ENCODE results near the gene ACP1. TPM values are rescaled to one million over a fixed set of nuclear protein-coding genes. Genes with fewer than 3 reads are reported as not detected.

The ACP1 gene
- polyA plus RNA-seq, 1 of the 3 experiments (the other 2 are of a cell fraction), result 88.9 TPM

- no peaks in the 10 kb centered on the region for H4K20me1 ChIP-seq (ENCODE audit: insufficient read depth)
- no peaks in the 10 kb centered on the region for H3K9me3 ChIP-seq
- POLR2A ChIA-PET, result no interaction called here
- H3K9ac ChIP-seq, result no peak overlapping the region
- TF ChIP-seq MEF2A (IDR thresholded peaks at IDR 0.05; ENCODE audit: borderline replicate concordance, low read depth) (no peak), RAD21 (IDR thresholded peaks at IDR 0.05; ENCODE audit: low read length) (no peak), EZH2phosphoT487 (IDR thresholded peaks at IDR 0.05; ENCODE audit: borderline replicate concordance, low read depth) (no peak), FOXJ3 (CRISPR knock-in tag; IDR thresholded peaks at IDR 0.05) (no peak), RCOR1 (IDR thresholded peaks at IDR 0.05; ENCODE audit: low read length) (no peak), EP300 (IDR thresholded peaks at IDR 0.05; ENCODE audit: borderline replicate concordance in 1 of 2, low read depth in 1 of 2, low read length in 1 of 2) (no peak), SIN3A (IDR thresholded peaks at IDR 0.05; ENCODE audit: borderline replicate concordance, low read depth, low read length) (no peak), FOXM1 (IDR thresholded peaks at IDR 0.05; ENCODE audit: low read depth) (no peak), CHD2 (IDR thresholded peaks at IDR 0.05; ENCODE audit: low read length, partially characterized antibody) (no peak), RXRA (IDR thresholded peaks at IDR 0.05; ENCODE audit: borderline replicate concordance, low read depth) (no peak), POLR2AphosphoS5 (IDR thresholded peaks at IDR 0.05; ENCODE audit: low read depth, low read length) (no peak), MAX (IDR thresholded peaks at IDR 0.05; ENCODE audit: low read depth) (no peak)
- H3K27ac ChIP-seq (ENCODE audit: low read depth in 2 of 2, low read length in 1 of 2), result no peak overlapping the region
- H3K27me3 ChIP-seq (ENCODE audit: insufficient read depth), result no peaks in the 10 kb centered on the region
- no peaks in the 10 kb centered on the region for H3K9me2 ChIP-seq
- 46% methylated on average over 9 of the region's 9 CpGs for WGBS (ENCODE audit: low lambda C conversion rate)
- no peak overlapping the region for H2AFZ ChIP-seq (ENCODE audit: low read depth)
- CTCF ChIA-PET, result interaction anchor here (1.8 kb wide), 1 partner anchor 9 kb away, joined by 10 read pairs; no protein-coding TSS in a partner anchor
- no peaks in the 10 kb centered on the region for H3K79me2 ChIP-seq (ENCODE audit: insufficient read depth)
- H3F3A ChIP-seq (replicated peaks; ENCODE audit: insufficient read depth), result no peaks in the 10 kb centered on the region
- H3K36me3 ChIP-seq (replicated peaks in 1 of 2; ENCODE audit: control insufficient read depth in 1 of 2, insufficient read depth in 2 of 2, low read length in 1 of 2), result no peaks in the 10 kb centered on the region
- no peak for DNase-seq
- H3K4me3 ChIP-seq (ENCODE audit: low read depth in 2 of 2, low read length in 1 of 2), result no peak overlapping the region
- no peak overlapping the region for H3K4me2 ChIP-seq
- H3K4me1 ChIP-seq (ENCODE audit: control insufficient read depth in 1 of 2, insufficient read depth in 2 of 2, low read depth in 1 of 2, low read length in 1 of 2), result no peaks in the 10 kb centered on the region; a peak in 1 of 4 replicates
These were observed 58.3 kb downstream of the ACP1 start for GRCh38 chr2:323035-323434.

Other genes with a start within 250 kb of the ACP1 start
- gene FAM110C, start 218.4 kb upstream of the ACP1 start, polyA plus RNA-seq (2012; rRNA removed), result not detected in 2 replicates
- 22.7 and 28.2 TPM in 2 replicates for gene SH3YL1, start 915 bp upstream of the ACP1 start, polyA plus RNA-seq (2012; rRNA removed)
- gene ALKAL2, start 23.1 kb downstream of the ACP1 start, polyA plus RNA-seq (2012; rRNA removed), result not detected in 2 replicates